Muscle of back (tissue), 11 donors: ENCODE measurements around the gene ADGRG4. TPM values are rescaled to one million over a fixed set of nuclear protein-coding genes. Genes with fewer than 3 reads are reported as not detected.
"Not testable (repeated sequence)": the region's sequence is repeated elsewhere in the genome, so short reads cannot be mapped to it uniquely, and the experiment has no call there.

Experiments
- DNase-seq, 3 donors: peaks; one replicate each; pipeline versions ENCODE4 v3.0.0 to v3.0.0-alpha.2; 2013
- polyA plus RNA-seq, 10 donors: library from polyadenylated mRNA; unstranded; fragments of 120-200 nt; gene quantifications; one replicate each; pipeline ENCODE4 v1.2.1, GENCODE V29; 2013; ENCODE audit not compliant: insufficient read length in 10 of 10

Gene ADGRG4
- polyA plus RNA-seq, 10 donors: 0.01 to 0.05 (median 0.02) TPM; not detected in 4

DNA sequence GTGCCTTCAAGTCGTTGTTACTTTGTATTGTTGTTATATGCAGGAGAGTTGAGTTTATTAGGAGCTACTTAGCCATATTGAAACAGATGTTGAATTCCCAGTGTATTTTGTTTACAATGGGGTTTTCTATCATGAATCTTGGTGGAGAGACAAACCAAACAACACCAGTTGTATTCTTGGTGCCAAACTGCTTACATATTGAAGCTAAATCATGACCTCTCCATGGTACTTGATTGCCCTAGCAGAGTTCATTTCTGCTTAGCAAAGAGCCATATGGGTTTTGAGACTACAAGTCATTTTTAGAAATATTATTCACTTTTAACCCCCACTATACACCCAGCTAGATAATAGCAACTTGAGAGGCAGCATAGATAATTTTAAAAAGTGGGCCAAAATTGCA is 85.4 kb downstream of the ADGRG4 start:
- DNase-seq: no peak

DNA sequence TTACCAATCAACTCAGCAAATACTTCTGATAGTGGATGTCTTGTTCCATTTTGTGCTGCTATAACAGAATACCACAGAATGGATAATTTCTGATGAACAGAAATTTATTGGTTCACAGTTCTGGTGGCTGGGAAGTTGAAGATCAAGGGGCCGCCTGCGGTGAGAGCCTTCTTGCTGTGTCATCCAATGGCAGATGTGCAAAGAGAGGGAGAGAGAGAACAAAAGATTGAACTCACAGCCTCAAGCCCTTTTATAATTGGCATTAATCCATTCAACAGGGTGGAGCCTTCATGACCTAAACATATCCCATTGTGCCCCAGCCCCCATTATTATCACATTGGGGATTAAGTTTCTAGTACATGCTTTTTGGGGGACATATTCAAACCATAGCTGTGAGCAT is 86.1 kb downstream of the ADGRG4 start:
- no peak for DNase-seq

DNA sequence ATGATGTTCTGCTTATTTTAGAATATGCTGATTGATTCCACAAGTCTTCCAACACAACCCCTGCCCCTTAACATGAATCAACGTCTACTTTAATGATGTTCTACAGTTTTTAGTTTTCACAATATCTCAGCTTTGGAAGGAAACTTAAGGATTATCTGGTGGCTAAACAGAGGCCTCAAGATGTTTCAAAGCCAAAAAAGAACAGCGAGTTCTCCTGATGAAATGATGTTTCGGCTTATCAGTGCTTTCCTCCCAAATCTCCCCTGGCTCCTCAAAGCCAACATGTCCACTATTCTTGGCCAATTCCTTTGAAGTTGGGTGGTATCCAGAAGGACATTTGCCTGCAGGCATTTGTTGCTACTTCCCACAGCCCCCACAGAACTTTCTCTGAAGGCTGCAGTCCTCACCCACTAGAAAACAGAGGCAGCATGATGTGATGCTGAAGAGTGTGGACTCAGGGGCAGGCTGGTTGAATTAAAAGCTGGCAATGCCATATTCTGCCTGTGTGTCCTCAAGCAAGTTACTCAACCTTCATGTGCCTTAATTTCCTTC is 87.3 kb downstream of the ADGRG4 start:
- DNase-seq: peak in 1 of 3 donors; percentile 1

DNA sequence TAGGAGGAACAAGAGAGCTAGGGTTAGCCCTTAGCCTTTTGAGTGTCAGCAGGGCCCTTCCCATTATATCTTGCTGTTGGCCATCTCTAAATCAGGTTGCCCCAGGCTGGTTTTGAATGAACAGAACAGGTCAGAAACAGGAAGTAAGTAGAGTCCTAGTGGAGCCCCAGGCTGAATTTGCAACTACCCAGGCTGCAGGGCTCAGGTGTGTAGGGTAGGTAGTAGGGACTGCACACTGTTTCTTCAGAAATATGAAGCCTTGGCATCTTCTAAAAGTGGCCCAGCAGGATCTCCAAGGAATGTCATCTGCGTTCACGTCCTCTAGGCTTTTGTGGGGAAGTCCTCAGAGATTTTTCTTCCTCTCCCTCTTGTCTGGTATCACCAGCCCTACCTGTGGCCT is 90.2 kb downstream of the ADGRG4 start:
- no peak for DNase-seq

DNA sequence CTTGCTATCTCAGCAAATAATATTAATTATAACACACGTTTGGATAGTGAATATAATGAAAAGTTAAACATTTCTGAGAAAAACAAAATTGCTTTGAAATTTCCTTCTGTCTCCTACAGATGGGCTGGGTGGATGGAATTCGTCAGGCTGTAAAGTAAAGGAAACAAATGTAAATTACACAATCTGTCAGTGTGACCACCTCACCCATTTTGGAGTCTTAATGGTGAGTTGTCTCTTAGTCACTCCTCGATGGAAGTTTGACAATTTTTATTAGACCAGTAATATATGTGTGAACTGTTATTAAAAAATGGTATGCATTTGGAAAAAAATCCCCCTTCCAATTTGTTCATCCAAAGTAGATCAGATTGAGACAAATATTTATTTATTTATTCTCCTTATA is 94.5 kb downstream of the ADGRG4 start:
- no peak for DNase-seq

DNA sequence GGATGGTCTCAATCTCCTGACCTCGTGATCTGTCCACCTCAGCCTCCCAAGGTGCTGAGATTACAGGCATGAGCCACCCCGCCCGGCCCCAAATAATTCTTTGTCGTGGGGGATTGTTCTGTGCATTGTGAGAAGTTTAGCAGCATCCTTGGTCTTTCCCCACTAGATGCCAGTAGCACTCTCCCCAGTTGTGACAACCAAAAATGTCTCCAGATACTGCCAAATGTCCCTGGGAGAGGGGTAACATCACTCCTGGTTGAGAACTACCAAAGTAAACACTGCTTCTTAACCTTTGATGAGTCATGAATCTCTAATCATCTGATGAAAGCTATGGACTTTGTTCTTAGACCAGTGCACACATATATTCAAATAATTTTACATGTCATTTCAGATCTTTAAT is 96.2 kb downstream of the ADGRG4 start:
- no peak for DNase-seq

DNA sequence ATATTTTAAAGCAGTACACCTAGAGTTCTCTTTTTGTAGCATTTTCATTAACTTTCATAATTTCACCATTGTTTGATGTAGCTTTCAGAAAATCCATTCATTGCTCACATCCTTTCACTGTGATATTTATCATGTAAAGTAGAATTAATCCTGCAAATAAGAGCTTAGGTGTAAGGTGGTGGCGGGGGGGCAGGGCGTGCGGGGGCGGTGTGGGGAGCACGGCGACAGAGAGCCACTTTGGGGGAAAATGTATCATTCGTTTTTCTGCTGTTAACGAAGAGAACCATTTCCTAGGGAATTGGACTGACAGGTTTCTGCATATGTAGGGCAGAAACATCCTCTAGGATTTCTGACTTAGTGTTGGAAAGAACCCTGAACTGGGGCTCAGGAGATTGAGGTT is 104.4 kb downstream of the ADGRG4 start:
- DNase-seq: no peak

DNA sequence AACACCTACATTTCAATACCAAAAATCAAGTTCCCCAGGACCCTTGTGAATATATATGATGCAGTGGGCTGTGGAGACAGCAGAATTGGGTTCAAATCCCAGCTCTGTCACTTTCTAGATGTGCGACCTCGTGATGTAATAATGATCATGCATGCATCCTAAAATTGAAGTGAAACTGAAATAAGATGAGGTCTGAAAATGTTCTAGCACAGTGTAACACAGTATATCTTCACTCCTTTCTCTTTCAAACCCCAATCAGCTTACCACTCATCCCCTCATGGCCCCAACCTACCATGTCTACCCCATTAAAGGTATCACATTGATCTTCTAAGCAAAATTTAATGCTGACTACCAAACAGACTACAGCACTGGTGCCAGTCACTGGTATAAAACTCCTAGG is 117.0 kb downstream of the ADGRG4 start:
- DNase-seq: no peak

DNA sequence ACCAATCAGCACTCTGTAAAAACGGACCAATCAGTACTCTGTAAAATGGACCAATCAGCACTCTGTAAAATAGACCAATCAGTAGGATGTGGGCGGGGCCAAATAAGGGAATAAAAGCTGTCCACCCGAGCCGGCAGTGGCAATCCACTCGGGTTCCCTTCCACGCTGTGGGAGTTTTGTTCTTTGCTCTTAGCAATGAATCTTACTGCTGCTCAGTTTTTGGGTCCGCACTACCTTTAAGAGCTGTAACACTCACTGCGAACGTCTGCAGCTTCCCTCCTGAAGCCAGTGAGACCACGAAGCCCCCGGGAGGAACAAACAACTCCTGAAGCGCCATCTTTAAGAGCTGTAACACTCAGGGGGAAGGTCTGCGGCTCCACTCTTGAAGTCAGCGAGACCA is 120.6 kb downstream of the ADGRG4 start:
- no peak for DNase-seq

DNA sequence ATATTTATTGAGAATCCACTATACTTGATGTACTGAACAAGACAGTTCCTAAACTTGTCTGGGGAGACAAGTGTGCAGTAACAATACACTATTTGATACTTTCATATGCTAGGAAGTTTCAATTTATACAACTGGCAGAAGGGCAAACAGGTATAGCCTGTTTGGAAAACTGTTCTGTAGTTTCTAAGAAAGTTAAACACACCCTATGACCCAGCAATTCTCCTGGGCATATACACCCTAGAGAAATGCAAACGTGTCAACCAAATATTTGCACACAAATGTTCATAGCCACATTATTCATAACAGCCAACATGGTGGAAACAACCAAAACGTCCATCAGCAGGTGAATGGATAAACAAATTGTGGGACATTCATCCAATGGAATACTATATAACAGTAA is 123.0 kb downstream of the ADGRG4 start:
- no peak for DNase-seq

DNA sequence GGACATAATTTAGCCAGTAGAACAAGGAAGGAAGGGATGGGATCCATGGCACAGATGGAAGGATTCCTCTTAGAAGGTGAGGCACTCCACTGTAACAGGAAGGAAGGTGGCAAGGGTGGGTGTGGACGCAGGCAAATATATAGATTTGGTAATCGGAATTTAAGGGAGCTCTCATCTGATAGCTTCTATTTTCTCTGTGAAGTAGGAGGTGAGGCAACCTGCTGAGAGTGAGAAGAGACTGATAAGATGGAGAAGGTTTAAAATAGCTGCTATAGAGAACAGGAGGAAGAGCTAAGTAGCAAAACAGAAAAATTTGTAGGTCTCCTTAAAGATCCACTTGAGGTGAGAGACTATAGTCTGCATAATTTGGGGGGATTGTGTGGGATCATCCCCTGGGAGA is 125.2 kb downstream of the ADGRG4 start:
- no peak for DNase-seq

DNA sequence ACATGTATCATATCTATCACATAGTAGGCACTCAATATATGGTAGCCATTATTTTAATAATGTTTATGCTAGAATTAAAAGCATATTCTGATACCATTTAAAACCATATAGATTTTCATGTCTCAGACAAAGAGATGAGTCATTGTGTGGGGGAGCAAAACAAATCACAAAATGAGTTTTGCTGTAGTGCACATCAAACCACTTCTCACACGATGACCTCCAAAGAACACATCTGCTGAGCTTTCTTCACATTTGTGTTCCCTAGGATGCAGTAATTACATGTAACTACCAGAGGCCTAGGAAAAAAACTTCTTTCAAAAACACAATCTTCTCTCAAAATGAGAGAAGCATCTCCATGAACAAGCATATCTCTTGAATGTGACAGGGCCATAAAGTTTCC is 130.9 kb downstream of the ADGRG4 start:
- DNase-seq: no peak

DNA sequence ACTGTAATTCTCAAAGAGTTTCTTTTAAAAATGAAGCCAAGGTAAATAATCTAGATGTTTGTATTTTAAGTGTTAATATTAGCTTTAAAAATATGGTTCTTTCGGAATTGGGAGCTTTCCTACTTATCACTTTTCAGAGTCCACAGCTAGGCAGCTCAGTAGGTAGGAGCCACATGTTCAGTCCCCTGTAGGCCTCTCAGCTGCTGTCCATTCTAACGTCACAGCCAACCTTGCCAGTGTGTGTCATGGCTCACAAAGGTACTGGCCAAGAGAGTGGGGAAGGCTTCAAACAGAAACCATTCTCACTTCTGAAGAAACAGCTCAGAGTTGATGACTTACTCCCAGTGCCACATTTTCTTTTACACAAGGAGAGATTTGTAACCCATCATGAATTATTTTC is 137.0 kb downstream of the ADGRG4 start:
- no peak for DNase-seq

DNA sequence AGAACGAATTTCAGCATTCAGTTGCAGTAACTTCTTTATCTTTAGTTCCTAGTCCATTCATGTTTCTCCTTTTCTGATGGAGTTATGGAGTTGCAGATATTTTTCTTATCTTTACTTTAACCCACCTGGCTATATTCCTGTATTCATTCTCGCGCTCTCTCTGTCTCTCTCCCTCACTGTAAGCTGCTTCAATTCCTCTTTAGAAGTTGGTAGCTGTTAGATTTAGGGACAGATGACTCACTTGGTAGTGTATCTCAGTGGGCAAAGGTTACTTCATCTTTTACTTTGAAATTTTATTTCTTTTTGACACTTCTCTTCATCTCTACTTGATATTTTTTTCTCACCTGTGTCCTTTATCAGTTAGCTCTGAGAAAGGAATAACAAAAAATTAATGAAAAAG is 137.4 kb downstream of the ADGRG4 start:
- DNase-seq: no peak

DNA sequence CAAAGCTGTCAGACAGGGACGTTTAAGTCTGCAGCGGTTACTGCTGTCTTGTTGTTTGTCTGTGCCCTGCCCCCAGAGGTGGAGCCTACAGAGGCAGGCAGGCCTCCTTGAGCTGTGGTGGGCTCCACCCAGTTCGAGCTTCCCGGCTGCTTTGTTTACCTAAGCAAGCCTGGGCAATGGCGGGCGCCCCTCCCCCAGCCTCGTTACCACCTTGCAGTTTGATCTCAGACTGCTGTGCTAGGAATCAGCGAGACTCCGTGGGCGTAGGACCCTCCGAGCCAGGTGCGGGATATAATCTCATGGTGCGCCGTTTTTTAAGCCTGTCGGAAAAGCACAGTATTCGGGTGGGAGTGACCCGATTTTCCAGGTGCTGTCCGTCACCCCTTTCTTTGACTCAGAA is 144.9 kb downstream of the ADGRG4 start:
- DNase-seq: not testable (repeated sequence)

DNA sequence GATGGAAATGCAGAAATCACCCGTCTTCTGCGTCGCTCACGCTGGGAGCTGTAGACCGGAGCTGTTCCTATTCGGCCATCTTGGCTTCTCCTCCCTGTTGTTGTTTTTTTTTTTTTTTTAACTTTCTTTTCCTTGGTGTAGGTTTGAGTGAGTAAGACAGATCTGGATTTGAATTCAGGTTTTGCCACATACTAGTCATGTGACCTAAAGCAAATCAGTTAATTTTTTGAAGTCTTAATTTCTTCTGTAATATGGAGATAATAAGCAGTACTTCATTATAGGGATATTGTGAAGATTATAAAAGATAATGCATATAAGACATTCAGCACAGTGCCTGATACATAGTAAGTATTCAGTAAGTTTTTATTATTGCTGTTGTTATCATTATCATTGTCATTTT is 145.4 kb downstream of the ADGRG4 start:
- no peak for DNase-seq

DNA sequence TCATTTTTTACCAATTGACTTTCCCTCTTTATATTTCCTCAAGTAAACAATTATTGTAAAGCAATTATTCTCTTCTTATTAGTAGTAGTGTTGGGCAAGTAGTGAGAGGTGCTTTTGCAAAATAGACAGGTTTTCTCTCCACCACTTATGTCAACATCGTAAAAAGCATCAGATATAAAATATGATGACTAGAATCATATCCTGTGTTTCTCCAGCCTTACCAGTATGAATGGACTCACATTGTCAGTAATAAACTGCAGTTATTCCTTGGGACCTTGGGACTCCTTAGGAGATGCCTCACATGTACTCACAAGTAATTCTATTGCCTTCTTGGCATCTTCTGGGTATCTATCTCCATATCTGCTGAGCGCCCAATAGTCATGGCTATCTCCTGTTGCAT is 146.5 kb downstream of the ADGRG4 start:
- no peak for DNase-seq

DNA sequence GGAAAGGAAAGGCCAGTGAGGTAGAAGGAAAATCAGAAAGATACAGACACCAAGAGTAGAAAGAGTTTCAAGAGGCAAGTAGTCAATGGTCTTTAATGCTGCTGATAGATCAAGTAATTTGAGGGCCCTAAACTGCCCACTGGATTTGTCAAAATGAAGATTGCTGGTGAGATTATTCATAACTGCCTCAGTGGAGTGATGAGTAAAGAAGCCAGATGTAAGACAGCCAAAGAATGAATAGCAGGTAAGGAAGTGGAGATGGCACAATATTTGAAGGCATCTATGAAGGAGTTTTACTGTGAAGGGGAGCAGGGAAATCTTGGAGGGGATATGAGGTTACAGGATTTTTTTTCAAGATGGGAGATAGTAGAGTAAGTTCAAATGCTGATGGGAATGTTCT is 147.2 kb downstream of the ADGRG4 start:
- no peak for DNase-seq

DNA sequence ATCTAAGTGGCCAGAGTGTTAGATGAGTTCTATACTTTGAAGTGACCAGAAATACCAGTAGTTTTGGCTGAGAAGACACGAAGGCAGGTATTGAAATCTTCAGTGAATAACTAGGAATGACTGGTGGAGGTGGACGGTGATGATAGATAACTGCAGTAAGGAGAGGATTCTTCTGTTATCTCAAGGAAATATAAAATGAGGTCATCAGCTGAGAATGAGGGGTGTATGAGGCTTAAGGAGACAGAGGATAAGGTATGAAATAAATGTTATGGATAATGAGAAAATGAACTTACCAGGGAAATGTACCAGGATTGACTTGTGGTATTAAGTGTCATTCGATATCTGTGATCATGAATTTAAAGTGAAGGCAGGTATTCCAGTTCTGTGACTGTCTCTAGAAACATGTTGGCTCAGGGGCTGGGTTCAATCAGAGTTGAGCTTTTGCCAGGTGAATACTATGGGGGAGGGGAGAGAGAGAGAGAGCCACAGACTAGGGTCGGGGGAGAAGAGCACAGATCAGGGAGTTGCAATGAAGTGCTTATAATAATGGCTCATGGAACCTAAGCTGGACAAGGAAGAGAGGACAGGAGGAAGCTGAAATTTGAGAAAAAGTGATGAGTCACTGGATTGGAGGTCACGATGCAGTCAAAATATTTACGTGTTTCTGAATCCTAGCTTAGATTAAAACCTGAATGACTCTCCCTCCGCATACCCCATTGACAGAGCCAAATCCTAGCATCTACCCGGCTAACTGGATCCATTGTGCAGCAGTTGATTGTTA is 149.5 kb downstream of the ADGRG4 start:
- DNase-seq: no peak

DNA sequence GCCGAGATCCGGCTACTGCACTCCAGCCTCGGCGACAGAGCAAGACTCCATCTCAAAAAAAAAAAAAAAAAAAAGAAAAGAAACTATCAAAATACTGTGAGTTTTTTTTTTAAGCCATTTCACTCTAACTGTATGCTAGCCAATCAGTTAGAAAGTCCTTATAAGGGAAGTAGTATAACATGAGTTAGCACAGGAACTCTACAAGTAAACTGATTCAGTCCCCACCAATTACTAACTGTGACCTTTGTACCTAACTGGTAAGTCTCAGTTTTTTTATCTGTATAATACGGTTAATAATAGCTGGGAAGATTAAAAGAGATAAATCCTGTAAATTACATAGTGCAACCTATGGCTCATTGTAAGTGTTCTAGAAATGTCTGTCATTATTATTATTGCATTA is 151.9 kb downstream of the ADGRG4 start:
- no peak for DNase-seq

DNA sequence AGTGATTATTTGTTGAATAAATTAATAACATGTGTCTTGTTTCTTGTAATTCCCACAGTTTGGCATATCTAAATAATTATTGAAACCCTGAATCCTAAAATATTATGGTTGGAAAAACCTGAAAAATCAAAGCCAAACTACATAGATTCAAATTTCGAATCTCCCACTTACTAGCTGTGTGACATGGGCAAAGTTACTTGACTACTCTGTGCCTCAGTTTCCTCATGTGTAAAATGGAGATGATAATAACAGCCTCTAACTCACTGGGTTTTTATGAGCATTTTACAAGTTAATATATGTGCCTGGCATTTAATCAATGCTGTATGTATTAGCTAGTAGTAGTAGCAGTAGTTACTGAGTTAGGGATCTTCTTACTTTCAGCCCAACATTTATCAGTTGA is 152.4 kb downstream of the ADGRG4 start:
- DNase-seq: no peak

DNA sequence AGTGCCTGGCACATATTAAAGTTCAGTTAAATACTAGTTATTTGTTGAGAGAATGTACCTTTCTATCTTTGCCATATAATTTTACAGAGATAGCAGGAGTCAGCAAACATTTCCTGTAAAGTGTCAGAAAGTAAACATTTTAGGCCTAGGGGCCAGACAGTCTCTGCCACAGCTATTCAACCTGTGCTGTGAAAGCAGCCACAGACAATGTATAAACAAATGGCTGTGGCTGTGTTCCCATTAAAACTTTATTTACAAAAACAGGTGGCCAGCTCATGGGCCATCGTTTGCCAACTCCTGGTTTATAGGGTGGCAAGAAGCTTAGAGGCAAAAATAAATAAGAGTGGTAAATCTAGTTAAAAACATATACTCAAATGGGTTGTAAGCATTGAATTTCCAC is 153.0 kb downstream of the ADGRG4 start:
- DNase-seq: no peak

DNA sequence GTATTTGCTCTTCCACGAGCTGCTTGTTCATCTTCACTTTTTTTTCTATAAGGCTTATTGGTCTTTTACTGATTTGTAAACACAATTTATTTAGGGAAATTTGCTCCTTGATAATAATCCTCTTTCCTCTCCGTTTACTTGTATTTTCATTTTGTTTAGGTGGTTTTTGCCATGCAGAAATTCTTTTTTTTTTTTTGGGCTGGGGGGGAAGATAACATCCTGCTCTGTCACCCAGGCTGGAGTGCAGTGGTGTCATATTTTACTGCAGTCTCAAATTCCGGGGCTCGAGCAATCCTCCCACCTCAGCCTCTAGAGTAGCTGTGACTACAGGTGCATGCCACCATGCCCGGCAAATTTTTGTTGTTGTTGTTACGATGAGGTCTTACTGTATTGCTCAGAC is 155.4 kb downstream of the ADGRG4 start:
- DNase-seq: no peak

DNA sequence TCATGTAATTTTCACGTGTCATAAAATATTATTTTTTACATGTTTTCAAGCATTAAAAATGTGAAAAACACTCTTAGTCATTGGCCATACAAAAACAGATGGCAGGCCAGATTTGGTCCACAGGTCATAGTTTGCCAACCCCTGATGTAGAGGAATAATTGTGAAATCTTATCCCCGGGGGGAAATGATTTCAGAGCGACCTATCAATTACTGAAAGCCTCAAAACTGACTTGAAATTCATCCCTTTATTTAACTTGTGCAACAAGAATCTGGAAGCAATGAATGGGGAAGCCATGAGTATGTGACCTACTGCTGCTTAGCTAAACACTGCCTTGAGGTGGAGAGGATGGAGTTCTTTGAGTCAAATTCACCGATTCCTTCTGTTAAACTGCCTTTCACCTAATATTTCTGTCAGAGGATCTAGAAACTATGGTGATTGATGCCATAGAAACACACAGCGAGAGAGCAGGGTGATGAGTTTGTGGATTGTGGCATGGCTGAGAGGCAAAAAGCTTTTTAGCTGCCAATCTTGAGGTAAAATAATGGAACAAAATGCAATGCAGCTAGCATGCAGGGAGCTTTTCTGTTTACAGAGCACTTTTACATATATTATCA is 156.6 kb downstream of the ADGRG4 start:
- peak in 1 of 3 donors; percentile 1 for DNase-seq
